Stomach (tissue), 9 donors: Measurements from ENCODE around the gene HOXC11. TPM values are rescaled to one million over a fixed set of nuclear protein-coding genes. Genes with fewer than 3 reads are reported as not detected.

ENCODE experiments used
- DNase-seq, 2 donors: peaks; one replicate each; pipeline versions ENCODE4 v3.0.0 to v3.0.0-alpha.2; 2013 to 2019
- H3K27ac ChIP-seq, 5 donors: fragments of 200-600 bp in 4 of 5; sonication (generic) in 4 of 5; one replicate each; pipeline ENCODE4 v1.5.1; 2013 to 2019; ENCODE audit warnings: mild to moderate bottlenecking in 1 of 5, moderate library complexity in 1 of 5
- H3K27me3 ChIP-seq, 3 donors: fragments of 200-600 bp; sonication (generic); one replicate each; pipeline ENCODE4 v1.5.1; 2017 to 2019; ENCODE audit warnings: mixed run types in 1 of 3
- H3K36me3 ChIP-seq, 4 donors: fragments of 200-600 bp; sonication (generic); 1 replicate in 3 of 4; 2 replicates in 1 of 4; pipeline ENCODE4 v1.5.1; 2016 to 2019
- H3K4me1 ChIP-seq, 4 donors: fragments of 200-600 bp; sonication (generic); one replicate each; pipeline ENCODE4 v1.5.1; 2016 to 2019
- H3K4me3 ChIP-seq, 4 donors: fragments of 200-600 bp; sonication (generic) in 3 of 4; one replicate each; pipeline ENCODE4 v1.5.1; 2016 to 2019; ENCODE audit warnings: mild to moderate bottlenecking in 1 of 4
- H3K9me3 ChIP-seq, 4 donors: fragments of 200-600 bp; sonication (generic); one replicate each; pipeline ENCODE4 v1.5.1; 2016 to 2019
- CTCF ChIP-seq, 7 experiments: fragments of 450-650 bp in 4 of 7; fragments of 200-600 bp in 3 of 7; sonication (generic) in 3 of 7; IDR thresholded peaks; one replicate each; pipeline ENCODE4 v1.5.1; 2016 to 2019; ENCODE audit warnings: antibody characterized with exemption in 7 of 7, control low read depth in 2 of 7, mild to moderate bottlenecking in 1 of 7
- EP300 ChIP-seq: sonication (generic); formaldehyde crosslinking; IDR thresholded peaks from one replicate; pipeline ENCODE4 v1.6.1; 2017; ENCODE audit warnings: antibody characterized with exemption
- POLR2A ChIP-seq, 4 donors: fragments of 450-650 bp; IDR thresholded peaks; one replicate each; pipeline ENCODE4 v1.6.1; 2016; ENCODE audit warnings: antibody characterized with exemption in 4 of 4, control low read depth in 2 of 4, mild to moderate bottlenecking in 1 of 4, moderate library complexity in 1 of 4
- POLR2AphosphoS5 ChIP-seq, 3 donors: sonication (generic); formaldehyde crosslinking; IDR thresholded peaks; one replicate each; pipeline ENCODE4 v1.6.1; 2016; ENCODE audit warnings: antibody characterized with exemption in 3 of 3
- WGBS, 5 donors: extraction: QIAGEN DNeasy Blood & Tissue Kit in 3 of 5; methylation state at CpG; one replicate each; pipeline versions ENCODE4 v1.1.5 to v1.1.7; 2013 to 2018; 5-methylcytosine and 5-hydroxymethylcytosine counted together
- intact Hi-C: fragments of 100-400 bp; cut with DNase I; formaldehyde crosslinking; loops from one replicate; pipeline ENCODE4 v1.15.1; 2023; ENCODE audit warnings: low total_unique reads
- polyA plus RNA-seq, 3 donors: library from polyadenylated mRNA; stranded (reverse); fragments of 200-250 nt; gene quantifications; one replicate each; pipeline ENCODE4 v1.2.3, GENCODE V29; 2013
- total RNA-seq, 5 donors: library from RNA; depleted of rRNA; stranded (reverse); fragments of >200 nt; gene quantifications; one replicate each; pipeline versions ENCODE4 v1.1.0 to v1.2.3, GENCODE V29; 2014 to 2016
- donor health status: healthy with polysubstance abuse.
- donor health status: Bipolar disorder and iron deficiency.
- donor health status: healthy.

HOXC11 gene
- total and polyA plus RNA-seq, 8 donors, result not detected

- TF ChIP-seq POLR2A (IDR thresholded peaks at IDR 0.05), result no peak
- TF ChIP-seq CTCF (IDR thresholded peaks at IDR 0.05), result no peak
- TF ChIP-seq EP300, result no peak
- no peak for TF ChIP-seq POLR2AphosphoS5 (IDR thresholded peaks at IDR 0.05)
- H3K27ac ChIP-seq, result no peak overlapping the region
- H3K4me1 ChIP-seq, result peaks cover 15 to 32% (median 25%) of the 10 kb centered on the region in 4 donors
- no peaks in the 10 kb centered on the region for H3K36me3 ChIP-seq
- no peak for DNase-seq
- 8 to 13% (median 11%) methylated on average over 17 of the region's 17 CpGs for WGBS, 5 donors
- H3K4me3 ChIP-seq, result no peak overlapping the region
- H3K27me3 ChIP-seq, result peaks cover 69 to 100% (median 99%) of the 10 kb centered on the region in 3 donors
- peaks cover 0 to 17% (median 1%) of the 10 kb centered on the region in 4 donors for H3K9me3 ChIP-seq
- intact Hi-C loops, result no loop called here
Observed at GRCh38 chr12:53983568-53983949, 10.6 kb downstream of the HOXC11 start.

GRCh38 chr12:53983950-53984572 is 11.1 kb downstream of the HOXC11 start:
- no peak for DNase-seq

GRCh38 chr12:53984901-53985691 is 12.2 kb downstream of the HOXC11 start, which contains the start of gene HOXC10:
Gene HOXC10, plus strand, starts transcription at chr12:53985146. Its CDS starts 114 bp downstream, at chr12:53985260.
- peaks cover 78 to 100% (median 99%) of the 10 kb centered on the region in 3 donors for H3K27me3 ChIP-seq
- intact Hi-C loops, result no loop called here
- H3K4me1 ChIP-seq, result peaks cover 15 to 42% (median 33%) of the 10 kb centered on the region in 4 donors
- no peaks in the 10 kb centered on the region for H3K36me3 ChIP-seq
- peak; percentile 73 to 94 for DNase-seq
- peaks cover 0 to 17% (median 1%) of the 10 kb centered on the region in 4 donors for H3K9me3 ChIP-seq
- no peak within 1 kb of the TSS for H3K27ac ChIP-seq
- TF ChIP-seq EP300, result no peak
- no peak for TF ChIP-seq POLR2A (IDR thresholded peaks at IDR 0.05)
- TF ChIP-seq CTCF (IDR thresholded peaks at IDR 0.05), result peak in 4 of 7 experiments; percentile 13 to 43 (median 26)
- no peak for TF ChIP-seq POLR2AphosphoS5 (IDR thresholded peaks at IDR 0.05)
- WGBS, 5 donors, result 5 to 10% (median 8%) methylated on average over 26 to 55 of the region's 55 CpGs
- peak within 1 kb of the TSS in 2 of 4 donors; percentile 24 to 30 for H3K4me3 ChIP-seq

More at GRCh38 chr12:53983950-53984572, 11.1 kb downstream of the HOXC11 start:
- WGBS, 5 donors, result 4 to 11% (median 6%) methylated on average over 25 to 30 of the region's 30 CpGs
- Histone ChIP-seq H3K4me1 (peaks cover 15 to 35% (median 26%) of the 10 kb centered on the region in 4 donors), H3K4me3 (no peak overlapping the region), H3K27ac (no peak overlapping the region), H3K9me3 (peaks cover 0 to 17% (median 1%) of the 10 kb centered on the region in 4 donors), H3K36me3 (no peaks in the 10 kb centered on the region), H3K27me3 (peaks cover 69 to 100% (median 99%) of the 10 kb centered on the region in 3 donors)
- TF ChIP-seq POLR2A (IDR thresholded peaks at IDR 0.05), result no peak
- TF ChIP-seq POLR2AphosphoS5 (IDR thresholded peaks at IDR 0.05), result no peak
- no peak for TF ChIP-seq EP300
- no peak for TF ChIP-seq CTCF (IDR thresholded peaks at IDR 0.05)
- intact Hi-C loops, result no loop called here

GRCh38 chr12:53985692-53985993 is 12.7 kb downstream of the HOXC11 start:
- peaks cover 0 to 17% (median 1%) of the 10 kb centered on the region in 4 donors for H3K9me3 ChIP-seq
- H3K4me3 ChIP-seq, result peak overlapping the region in 2 of 4 donors; percentile 24 to 30
- intact Hi-C loops, result no loop called here
- H3K4me1 ChIP-seq, result peaks cover 15 to 42% (median 33%) of the 10 kb centered on the region in 4 donors
- no peaks in the 10 kb centered on the region for H3K36me3 ChIP-seq
- TF ChIP-seq EP300 (no peak), CTCF (IDR thresholded peaks at IDR 0.05) (no peak), POLR2AphosphoS5 (IDR thresholded peaks at IDR 0.05) (no peak), POLR2A (IDR thresholded peaks at IDR 0.05) (no peak)
- peaks cover 84 to 100% (median 99%) of the 10 kb centered on the region in 3 donors for H3K27me3 ChIP-seq
- 6 to 15% (median 11%) methylated on average over 7 to 21 of the region's 21 CpGs for WGBS, 5 donors
- H3K27ac ChIP-seq, result no peak overlapping the region
- DNase-seq, result no peak
